ENCODE results near the gene OR1K1. TPM values are rescaled to one million over a fixed set of nuclear protein-coding genes. Genes with fewer than 3 reads are reported as not detected.

The OR1K1 gene
- total and polyA plus RNA-seq, 2 experiments from 2014 or later = 0.20 TPM; not detected in 1

GRCh38 chr9:122816163-122816867, 16.4 kb downstream of the OR1K1 start:
- Histone ChIP-seq H3K4me1 (ENCODE audit: low read depth) (no peaks in the 10 kb centered on the region), H3K4me3 (no peak overlapping the region), H3K36me3 (peaks cover 18% of the 10 kb centered on the region), H3K27me3 (no peaks in the 10 kb centered on the region), H3K9me3 (ENCODE audit: low read depth) (no peaks in the 10 kb centered on the region), H3K27ac (no peak overlapping the region)
- peak in 1 of 2 donors; percentile 25 for DNase-seq (ENCODE audit: low read depth in 1 of 2, low spot score in 1 of 2)
- no peak for TF ChIP-seq CTCF (IDR thresholded peaks at IDR 0.05; ENCODE audit: low read depth, low read length)

GRCh38 chr9:122819326-122819725, 19.4 kb downstream of the OR1K1 start:
- H3K4me3 ChIP-seq = no peak overlapping the region
- peaks cover 29% of the 10 kb centered on the region for H3K36me3 ChIP-seq
- H3K9me3 ChIP-seq (ENCODE audit: low read depth) = no peaks in the 10 kb centered on the region
- H3K27me3 ChIP-seq = no peaks in the 10 kb centered on the region
- no peak for TF ChIP-seq CTCF (IDR thresholded peaks at IDR 0.05; ENCODE audit: low read depth, low read length)
- no peaks in the 10 kb centered on the region for H3K4me1 ChIP-seq (ENCODE audit: low read depth)
- H3K27ac ChIP-seq = no peak overlapping the region
- DNase-seq (ENCODE audit: low read depth in 1 of 2, low spot score in 1 of 2) = no peak

GRCh38 chr9:122819791-122820489, 20.0 kb downstream of the OR1K1 start:
- peaks cover 33% of the 10 kb centered on the region for H3K36me3 ChIP-seq
- no peak overlapping the region for H3K27ac ChIP-seq
- peak in 1 of 2 donors; percentile 53 for DNase-seq (ENCODE audit: low read depth in 1 of 2, low spot score in 1 of 2)
- TF ChIP-seq CTCF (IDR thresholded peaks at IDR 0.05; ENCODE audit: low read depth, low read length) = no peak
- no peaks in the 10 kb centered on the region for H3K27me3 ChIP-seq
- no peaks in the 10 kb centered on the region for H3K9me3 ChIP-seq (ENCODE audit: low read depth)
- no peak overlapping the region for H3K4me3 ChIP-seq
- no peaks in the 10 kb centered on the region for H3K4me1 ChIP-seq (ENCODE audit: low read depth)

- Histone ChIP-seq H3K4me3 (no peak overlapping the region), H3K27me3 (no peaks in the 10 kb centered on the region), H3K36me3 (peaks cover 33% of the 10 kb centered on the region), H3K9me3 (ENCODE audit: low read depth) (no peaks in the 10 kb centered on the region), H3K4me1 (ENCODE audit: low read depth) (no peaks in the 10 kb centered on the region), H3K27ac (no peak overlapping the region)
- no peak for DNase-seq (ENCODE audit: low read depth in 1 of 2, low spot score in 1 of 2)
- TF ChIP-seq CTCF (IDR thresholded peaks at IDR 0.05; ENCODE audit: low read depth, low read length) = no peak
Measured at GRCh38 chr9:122820490-122820845, 20.5 kb downstream of the OR1K1 start.

DNA sequence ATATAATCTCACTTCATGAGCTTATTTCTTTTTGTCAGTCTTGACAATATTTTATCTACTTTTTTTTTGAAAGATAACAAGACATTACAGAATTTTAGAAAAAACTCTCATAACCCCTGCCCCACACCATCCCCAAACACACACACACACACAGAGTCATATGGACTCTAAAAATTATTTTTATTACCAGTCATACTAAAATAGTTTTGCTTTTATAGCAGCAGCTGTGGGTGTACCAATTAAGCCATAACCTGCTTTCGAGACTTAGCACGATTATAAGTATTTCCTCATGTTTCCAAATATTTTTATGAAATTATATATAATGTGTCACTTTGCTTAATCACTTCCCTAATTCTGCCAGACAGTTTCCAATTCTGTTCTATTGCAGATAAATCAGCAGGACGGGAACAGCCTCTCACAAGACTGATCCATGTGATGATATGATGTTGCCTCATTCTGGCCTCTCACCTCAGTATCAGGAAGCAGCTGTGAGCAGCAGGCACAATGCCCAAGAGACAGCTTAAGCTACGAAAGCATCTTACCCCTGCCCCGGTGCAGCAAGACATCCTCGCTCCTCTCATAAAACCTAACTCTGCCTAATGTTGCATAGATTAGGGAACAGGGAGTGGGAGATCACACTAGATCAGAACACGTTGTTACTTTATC, 21.5 kb downstream of the OR1K1 start:
- H3K27ac ChIP-seq = no peak overlapping the region
- no peak overlapping the region for H3K4me3 ChIP-seq
- DNase-seq (ENCODE audit: low read depth in 1 of 2, low spot score in 1 of 2) = peak in 1 of 2 donors; percentile 59
- no peaks in the 10 kb centered on the region for H3K9me3 ChIP-seq (ENCODE audit: low read depth)
- H3K4me1 ChIP-seq (ENCODE audit: low read depth) = peaks cover 2% of the 10 kb centered on the region
- H3K36me3 ChIP-seq = peaks cover 37% of the 10 kb centered on the region
- no peak for TF ChIP-seq CTCF (IDR thresholded peaks at IDR 0.05; ENCODE audit: low read depth, low read length)
- H3K27me3 ChIP-seq = no peaks in the 10 kb centered on the region
